H1 (cell line): ENCODE results near the gene HOXB5.

Source experiments
- EGR1 ChIP-seq: IDR thresholded peaks from 2 replicates; pipeline ENCODE4 v1.6.1; 2011; ENCODE audit warnings: low read depth, low read length, borderline replicate concordance
- EP300 ChIP-seq, 2 experiments: IDR thresholded peaks; 1 replicate in 1 of 2; 2 replicates in 1 of 2; pipeline ENCODE4 v1.6.1; 2011 to 2012; ENCODE audit warnings: low read depth in 2 of 2, low read length in 2 of 2, mild to moderate bottlenecking in 2 of 2, borderline replicate concordance in 1 of 2, inconsistent platforms in 1 of 2, moderate library complexity in 1 of 2
- POLR2A ChIP-seq, 2 experiments: IDR thresholded peaks; 1 replicate in 1 of 2; 2 replicates in 1 of 2; pipeline ENCODE4 v1.6.1; 2011; ENCODE audit warnings: low read depth in 2 of 2, low read length in 2 of 2, mild to moderate bottlenecking in 2 of 2; ENCODE audit errors: control extremely low read depth in 1 of 2
- SIX5 ChIP-seq: IDR thresholded peaks from 2 replicates; pipeline ENCODE4 v1.6.1; 2011; ENCODE audit warnings: mild to moderate bottlenecking, low read depth, low read length
- SRF ChIP-seq: IDR thresholded peaks from 2 replicates; pipeline ENCODE4 v1.6.1; 2011; ENCODE audit warnings: mild to moderate bottlenecking, low read depth, low read length, moderate library complexity

DNA sequence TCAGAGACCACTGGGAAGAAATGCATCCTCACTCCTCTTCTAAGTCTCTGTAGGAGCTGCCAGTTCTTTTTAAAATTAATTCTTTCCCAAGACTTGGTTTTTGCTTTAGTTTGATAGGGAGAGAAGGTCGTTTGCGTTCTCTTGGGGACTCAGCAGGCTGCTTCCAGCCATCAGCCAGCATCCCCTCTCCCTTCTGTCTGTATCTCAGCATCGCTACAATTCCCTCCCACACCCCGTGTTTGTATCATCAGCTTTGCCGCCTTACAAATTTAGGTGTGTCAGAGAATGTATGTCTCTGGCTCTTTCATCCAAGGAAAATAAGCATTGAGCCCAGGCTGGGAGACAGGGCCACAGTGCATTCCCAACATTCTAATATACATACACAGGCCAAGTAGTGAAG lies 5.8 kb upstream of the HOXB5 start:
- TF ChIP-seq POLR2A (IDR thresholded peaks at IDR 0.05; ENCODE audit: control extremely low read depth in 1 of 2, low read depth in 2 of 2, low read length in 2 of 2) (no peak), SIX5 (no peak), EP300 (IDR thresholded peaks at IDR 0.05; ENCODE audit: borderline replicate concordance in 1 of 2, low read depth in 2 of 2, low read length in 2 of 2) (no peak), EGR1 (no peak), SRF (no peak)
